NCI-H2107 treated with DMSO at 0.1 percent for 48 hours (cell line): ENCODE results near the gene TMEM141.
"Not testable (repeated sequence)": the region's sequence is repeated elsewhere in the genome, so short reads cannot be mapped to it uniquely, and the experiment has no call there.

Experiments
- DNase-seq: peaks from one replicate; lab custom pipeline; 2025; ENCODE audit not compliant: unreplicated experiment; lab: John Stamatoyannopoulos, UW

TMEM141 gene

DNA sequence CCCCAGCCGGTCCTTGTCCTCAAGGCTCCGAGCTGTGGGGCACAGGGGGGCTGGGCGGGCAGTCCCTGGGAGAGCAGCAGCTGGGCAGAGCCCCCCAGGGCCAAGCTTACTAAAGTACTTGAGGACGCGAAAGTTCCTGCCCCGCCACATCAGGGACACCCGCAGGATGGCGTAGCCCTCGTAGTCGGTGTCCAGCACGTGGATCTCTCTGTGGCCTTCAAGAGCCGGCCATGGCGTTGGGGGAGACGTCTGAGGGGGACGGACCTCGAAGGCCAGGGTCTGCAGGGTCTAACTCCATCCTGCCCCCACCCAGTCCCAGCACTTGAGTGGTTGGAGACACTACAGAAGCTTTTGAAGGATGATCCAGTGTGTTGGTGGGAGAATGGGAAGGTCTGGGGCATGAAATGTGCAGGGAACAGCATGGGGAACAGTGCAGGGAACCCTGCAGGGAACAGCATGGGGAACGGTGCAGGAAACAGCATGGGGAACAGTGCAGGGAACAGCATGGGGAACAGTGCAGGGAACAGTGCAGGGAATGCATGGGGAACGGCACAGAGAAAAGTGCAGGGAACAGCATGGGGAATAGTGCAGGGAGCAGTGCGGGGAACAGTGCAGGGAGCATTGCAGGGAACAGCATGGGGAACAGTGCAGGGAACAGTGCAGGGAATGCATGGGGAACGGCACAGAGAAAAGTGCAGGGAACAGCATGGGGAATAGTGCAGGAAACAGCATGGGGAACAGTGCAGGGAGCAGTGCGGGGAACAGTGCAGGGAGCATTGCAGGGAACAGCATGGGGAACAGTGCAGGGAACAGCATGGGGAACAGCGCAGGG is 35.6 kb upstream of the TMEM141 start:
- not testable (repeated sequence) for DNase-seq

DNA sequence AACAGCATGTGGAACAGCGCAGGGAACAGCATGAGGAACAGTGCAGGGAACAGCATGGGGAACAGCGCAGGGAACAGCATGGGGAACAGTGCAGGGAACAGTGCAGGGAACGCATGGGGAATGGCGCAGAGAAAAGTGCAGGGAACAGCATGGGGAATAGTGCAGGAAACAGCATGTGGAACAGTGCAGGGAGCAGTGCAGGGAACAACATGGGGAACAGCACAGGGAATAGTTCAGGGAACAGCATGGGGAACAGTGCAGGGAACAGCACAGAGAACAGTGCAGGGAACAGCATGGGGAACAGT is 35.1 kb upstream of the TMEM141 start:
- DNase-seq, result no peak

DNA sequence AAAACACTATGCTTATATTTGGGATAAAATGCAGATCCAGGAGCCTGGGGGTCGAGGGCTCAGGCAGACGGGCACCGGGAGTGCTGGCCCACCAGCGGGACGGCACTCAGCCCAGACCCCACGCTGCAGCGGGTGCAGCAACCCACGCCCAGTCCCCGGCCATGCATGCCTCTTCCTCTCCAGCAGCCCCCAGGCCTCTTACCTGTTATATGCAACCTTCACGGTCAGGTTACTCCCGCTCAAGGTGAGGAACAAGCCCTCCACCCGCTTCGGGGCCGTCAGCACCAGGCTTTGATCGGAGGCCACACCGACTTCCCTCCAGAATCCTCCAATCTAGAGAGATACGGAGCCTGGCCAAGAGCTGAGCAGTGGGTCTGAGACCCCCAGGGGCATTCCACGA is 34.3 kb upstream of the TMEM141 start:
- no peak for DNase-seq

DNA sequence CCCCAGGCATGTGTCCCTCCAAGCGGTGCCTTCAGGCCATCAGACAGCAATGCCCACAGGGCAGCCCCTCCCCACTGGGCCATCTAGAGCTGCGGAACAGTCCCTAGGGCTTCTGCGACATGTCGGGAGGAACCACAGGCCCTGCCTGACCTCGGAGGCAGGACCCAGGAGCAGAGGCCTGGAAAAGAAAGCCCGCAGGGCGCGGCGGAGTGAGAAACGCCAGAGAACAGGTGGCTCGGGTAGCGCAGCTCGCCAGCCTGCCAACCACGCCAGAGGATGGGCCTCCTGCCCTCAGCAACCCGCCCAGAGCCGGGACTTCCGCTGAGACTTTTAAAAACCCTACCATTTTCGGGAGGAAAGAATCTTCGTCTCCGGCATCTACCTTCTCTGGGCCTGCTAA is 33.8 kb upstream of the TMEM141 start:
- DNase-seq, result no peak

DNA sequence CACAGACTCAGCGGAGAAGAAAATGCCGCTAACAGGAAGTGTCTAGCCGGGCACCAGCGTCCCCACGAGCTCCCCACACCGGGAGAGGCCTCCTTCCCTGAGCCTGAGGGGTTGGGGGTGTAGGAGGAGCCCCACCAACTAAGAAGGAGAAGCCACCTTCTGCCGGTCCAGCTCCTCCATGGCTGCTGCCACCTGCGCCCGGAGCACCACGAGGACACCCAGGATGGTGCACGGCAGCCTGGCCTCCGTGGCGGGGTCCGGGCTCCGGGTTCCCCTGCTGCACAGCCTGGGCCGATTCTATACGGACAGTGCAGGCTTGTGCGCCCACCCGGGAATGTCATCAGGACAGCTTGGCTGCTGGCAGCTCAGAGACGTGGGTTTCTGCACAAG is 33.4 kb upstream of the TMEM141 start:
- no peak for DNase-seq

DNA sequence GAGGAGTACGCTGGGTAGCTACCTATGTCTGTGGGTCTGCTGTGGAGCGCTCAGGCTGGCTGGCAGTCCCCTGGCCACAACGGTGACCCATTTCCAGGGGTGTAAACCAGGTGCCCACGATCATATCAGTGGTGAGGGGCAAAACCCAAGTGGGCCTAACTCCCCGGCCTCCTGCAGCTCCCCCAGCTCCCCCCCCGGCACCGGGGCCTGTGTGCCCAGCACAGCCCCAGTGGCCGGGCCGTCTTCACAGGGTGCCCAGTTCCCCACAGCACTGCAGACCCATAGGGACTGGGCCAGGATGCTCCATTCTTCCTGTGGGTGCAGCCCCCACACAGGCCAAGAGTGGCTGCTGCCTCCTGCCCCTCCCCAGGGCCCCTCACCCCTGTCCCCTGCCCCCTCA is 32.1 kb upstream of the TMEM141 start:
- no peak for DNase-seq

DNA sequence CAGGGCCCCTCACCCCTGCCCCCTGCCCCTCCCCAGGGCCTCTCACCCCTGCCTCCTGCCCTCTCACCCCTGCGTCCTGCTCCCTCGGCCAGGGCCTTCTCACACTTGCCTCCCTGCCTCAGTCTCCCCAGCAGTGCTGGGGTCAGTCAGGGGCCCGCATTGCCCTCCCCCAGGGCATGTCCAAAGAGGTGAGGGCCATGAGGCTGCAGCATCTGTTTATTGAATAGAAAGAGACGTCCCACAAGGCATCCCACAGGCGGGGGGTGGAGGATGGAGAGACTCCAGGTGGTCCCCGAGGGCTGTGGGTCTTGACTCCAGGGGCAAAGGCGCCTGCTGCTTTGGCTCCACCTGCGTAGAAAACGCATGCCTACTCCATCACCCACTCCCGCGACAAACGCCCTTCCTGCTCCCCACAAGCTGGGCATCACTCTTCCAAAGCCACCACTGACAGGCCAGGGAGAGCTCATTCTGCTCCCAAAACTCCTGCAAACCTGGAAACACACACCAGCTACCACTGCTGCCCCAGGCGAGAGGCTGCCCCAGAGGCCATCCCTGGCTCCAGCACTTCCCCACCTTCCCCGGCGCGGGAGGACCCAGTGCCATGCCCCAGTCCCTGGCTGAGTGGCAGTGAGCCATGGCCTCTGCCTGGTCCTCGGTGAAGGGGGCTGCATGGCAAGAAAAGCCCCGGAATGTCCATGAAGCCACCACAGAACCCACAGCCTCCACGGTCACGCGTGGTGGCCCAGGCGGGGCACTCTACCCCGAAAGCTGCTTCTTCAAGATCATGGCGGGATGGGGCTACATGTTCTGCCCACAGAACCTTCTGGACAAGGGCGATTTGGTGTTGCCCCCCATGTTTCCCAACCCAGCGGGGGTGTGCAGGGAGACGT is 31.5 kb upstream of the TMEM141 start:
- DNase-seq, result no peak

DNA sequence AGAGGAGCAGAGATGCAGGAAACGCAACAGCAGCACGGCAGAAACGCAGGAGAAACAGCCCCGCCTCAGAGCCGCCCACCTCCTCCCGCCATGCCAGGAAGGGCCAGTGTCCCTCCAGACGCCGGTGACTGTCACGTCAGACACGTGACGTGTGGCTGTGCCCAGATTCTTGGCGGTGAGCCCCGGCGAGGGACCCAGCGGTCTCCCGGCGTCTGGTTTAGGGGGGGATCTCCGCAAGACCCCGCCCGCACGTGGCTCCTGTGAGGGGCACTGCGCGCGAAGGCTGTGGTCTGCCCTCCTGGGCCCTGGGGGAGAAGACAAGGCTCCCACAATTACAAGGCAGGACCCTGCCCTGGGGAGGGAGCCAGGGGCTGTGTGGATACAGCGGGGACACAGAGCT is 30.7 kb upstream of the TMEM141 start:
- DNase-seq, result no peak

DNA sequence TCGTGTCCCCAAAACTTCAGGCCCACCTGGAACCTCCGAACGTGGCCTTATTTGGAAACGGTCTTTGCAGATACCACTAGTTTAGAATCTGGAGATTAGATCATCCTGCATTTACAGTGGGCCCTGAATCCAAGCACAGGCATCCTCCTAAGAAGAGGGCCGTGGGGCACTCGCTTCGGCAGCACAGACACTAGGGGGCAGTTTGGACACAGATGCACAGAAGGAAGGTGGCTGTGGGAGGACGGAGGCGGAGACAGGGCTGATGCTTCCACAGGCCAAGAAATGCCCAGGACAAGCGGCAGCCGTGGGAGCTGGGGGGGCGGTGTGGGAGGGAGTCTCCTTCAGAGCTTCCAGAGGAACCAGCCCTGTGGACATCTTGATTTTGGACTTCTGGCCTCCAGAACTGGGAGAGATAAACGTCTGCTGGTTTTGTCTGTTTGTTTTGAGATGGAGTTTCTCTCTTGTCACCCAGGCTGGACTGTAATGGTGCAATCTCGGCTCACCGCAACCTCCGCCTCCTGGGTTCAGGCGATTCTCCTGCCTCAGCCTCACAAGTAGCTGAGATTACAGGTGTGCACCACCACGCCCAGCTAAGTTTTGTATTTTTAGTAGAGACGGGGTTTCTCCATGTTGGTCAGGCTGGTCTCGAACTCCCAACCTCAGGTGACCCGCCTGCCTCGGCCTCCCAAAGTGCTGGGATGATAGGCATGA is 30.2 kb upstream of the TMEM141 start:
- not testable (repeated sequence) for DNase-seq

DNA sequence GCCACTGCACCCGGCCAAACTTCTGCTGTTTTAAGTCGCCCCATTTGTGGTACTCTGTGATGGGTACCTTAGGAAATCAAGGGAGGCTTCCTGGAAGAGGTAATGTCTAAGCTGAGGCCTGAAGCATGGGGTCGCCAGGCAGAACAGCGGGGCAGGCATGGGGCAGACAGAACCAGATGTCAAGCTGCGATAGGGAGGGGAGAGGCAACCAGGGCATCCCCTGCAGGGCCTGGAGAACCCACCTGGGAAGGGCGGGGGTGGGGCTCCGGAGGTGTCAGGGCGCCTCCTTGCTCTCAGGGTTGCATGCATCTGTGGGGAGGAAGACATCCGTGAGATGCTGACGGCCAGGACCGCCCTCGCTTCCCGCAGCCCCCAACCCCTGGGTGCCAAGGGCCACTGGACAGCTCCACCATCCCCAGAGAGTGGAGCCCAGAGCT is 29.6 kb upstream of the TMEM141 start:
- DNase-seq, result no peak

DNA sequence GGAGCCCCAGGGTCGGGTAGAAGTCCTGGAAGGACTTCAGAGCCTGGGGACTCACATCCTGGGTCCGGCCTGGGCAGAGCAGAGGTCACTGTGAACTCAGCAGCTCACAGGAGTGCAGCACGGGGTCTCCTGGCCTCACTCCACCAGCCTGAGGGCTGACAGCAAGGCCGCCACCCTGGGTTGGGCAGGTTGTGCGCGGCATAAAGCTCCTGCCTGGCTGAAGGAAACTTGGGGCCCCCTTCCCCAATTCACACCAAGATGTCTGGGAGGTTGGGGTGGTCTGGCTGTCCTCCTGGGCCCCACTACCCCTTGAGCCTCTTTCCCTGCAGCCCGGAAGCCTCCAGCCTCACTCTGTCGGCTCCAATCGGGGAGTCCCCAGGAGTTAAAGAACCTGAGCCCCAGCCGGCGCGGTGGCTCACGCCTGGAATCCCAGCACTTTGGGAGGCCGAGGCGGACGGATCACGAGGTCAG is 28.9 kb upstream of the TMEM141 start:
- no peak for DNase-seq

DNA sequence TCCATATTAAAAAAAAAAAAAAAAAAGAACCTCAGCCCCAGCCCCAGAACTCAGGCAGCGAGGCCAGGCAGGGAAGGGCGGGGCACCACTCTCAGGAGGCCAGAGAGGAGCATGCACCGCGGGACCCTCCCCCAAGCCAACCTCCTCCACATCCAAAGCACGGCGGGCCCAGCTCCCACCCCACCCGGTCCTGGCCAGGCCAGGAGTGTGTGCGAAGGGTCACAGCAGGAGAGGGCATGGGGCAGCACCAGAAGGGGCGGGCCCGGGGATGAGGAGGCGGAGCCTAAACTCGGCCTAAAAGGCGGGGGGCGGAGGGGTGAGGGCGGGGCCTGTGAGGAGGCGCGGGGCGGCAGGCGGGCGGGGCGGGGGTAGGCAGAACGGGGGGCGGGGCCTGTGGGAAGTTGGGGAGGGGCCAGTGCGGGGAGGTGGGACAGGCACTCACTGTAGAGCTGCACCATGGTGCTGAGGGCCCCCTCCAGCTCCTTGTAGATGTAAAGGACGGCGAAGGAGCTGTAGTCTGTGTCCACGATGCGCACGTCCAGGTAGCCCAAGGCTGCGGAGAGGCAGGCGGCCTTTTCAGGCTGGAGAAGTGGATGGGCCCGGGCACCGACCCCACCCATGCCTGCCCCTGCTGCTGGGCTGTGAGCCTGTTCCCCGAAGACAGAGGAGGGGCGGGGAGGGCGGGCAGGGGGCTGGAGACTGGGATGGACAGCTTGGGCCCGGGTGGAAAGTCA is 28.1 kb upstream of the TMEM141 start:
- DNase-seq, result no peak

DNA sequence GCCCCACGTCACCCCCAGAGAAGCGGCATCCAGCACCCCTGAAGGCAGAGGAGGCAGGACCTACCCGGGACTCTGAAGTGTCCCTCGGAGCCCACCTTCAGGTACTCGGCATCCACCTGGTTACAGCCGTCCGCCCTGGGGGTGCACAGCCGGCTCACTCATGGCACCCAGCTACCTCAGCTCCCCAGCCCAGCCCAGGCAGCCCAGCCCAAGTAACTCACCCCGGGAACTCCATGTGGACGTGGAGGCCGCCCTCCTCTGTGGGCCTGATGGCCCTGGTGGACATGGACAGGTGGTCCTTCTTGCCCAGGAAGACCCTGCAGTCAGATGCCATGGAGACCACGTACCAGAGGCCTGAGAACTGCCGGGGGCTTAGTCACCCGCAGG is 27.5 kb upstream of the TMEM141 start:
- DNase-seq, result no peak

DNA sequence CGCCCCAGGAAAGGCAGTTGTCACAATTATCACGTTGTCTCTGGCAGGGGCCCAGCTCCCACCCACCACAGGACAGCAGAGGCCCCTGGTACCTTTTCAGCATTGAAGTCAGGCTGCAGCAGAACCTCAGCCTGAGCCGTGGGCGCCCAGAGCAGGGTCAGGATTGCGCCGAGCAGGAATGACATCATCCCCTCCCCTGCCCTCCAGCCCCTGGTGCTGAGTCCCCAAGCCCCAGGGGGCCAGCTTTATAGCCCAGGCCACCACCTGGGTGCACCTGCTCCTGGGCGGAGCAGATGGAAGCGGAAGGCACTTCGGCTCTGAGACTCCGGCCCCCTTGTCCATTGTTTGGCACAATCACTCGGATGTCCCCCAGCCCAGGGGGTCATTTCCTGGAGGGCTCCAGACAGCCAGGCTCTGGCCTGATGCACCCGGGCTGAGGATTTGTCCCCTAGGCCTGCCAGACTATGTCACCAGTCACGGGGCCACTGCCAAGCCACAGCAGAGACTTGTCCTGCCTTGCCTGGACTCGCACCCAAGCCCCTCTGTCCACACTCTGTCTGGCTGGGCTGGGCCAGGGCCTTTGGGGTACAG is 26.7 kb upstream of the TMEM141 start, which contains the start of gene LCN15:
LCN15 (minus strand) TSS at position 218 of the 591 bp plus-strand sequence; CDS start at position 188, 30 bp downstream.
- DNase-seq, result peak; percentile 51

DNA sequence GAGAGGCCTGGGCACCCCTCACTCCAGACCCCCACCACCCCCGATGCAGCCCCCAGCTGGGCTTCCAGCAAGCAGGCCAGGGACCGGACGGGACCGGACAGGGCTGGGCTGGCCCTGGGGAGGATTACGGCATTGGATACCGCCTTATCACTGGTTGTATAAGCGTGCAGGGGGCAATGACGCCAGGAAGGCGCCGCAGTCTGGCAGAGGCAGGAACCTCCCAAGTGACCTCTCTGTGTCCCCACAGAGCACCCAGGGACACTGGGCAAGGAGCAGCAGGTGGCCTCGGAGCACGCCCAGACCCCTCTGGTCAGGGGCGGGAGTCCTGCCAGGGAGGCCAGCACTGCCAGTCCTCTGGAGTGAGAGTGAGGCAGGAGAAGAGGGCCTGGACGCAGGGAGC is 26.1 kb upstream of the TMEM141 start:
- DNase-seq, result no peak

DNA sequence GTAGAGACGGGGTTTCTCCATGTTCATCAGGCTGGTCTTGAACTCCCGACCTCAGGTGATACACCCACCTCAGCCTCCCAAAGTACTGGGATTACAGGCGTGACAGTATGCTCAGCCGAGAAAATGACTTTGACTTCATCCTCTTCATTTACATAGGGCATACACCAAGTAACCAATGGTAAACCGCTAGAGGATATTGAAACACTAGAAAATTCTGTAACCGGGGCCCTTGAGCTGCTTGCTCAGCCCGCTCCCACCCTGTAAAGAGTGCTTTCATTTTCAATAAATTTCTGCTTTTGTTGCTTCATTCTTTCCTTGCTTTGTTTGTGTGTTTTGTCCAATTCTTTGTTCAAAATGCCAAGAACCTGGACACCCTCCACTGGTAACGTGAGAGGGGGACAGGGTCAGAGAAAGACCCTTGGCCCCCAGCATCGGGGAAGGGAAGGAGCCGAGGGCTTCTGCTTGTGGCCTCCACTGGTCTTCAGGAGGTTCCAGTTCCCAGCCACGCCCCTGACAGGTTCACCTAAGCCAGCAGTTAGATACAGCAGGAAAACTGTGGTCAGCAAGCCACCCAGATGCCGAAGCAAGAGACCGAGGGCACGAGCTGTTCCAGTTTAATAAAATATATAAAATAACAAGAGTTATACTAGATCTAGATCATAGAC is 25.3 kb upstream of the TMEM141 start:
- not testable (repeated sequence) for DNase-seq

DNA sequence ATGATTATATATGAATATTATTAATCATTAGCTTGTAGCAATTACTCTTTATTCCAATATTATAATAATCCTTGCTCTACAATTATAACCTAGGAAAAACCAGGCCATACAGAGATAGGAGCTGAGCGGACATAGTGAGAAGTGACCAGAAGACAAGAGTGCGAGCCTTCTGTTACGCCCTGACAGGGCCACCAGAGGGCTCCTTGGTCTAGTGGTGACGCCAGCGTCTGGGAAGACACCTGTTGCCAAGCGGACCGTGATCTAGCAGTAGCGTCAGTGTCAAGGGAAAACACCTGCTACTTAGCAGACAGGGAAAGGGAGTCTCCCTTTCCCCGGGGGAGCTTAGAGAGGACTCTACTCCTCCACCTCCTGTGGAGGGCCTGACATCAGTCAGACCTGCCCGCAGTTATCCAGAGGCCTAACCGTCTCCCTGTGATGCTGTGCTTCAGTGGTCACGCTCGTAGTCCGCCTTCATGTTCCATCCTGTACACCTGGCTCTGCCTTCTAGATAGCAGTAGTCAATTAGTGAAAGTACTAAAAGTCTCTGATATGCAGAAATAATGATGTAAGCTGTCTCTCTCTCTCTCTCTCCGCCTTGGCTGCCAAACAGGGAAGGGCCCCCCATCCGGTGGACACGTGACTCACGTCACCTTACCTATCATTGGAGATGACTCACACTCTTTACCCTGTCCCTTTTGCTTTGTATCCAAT is 24.6 kb upstream of the TMEM141 start:
- not testable (repeated sequence) for DNase-seq

DNA sequence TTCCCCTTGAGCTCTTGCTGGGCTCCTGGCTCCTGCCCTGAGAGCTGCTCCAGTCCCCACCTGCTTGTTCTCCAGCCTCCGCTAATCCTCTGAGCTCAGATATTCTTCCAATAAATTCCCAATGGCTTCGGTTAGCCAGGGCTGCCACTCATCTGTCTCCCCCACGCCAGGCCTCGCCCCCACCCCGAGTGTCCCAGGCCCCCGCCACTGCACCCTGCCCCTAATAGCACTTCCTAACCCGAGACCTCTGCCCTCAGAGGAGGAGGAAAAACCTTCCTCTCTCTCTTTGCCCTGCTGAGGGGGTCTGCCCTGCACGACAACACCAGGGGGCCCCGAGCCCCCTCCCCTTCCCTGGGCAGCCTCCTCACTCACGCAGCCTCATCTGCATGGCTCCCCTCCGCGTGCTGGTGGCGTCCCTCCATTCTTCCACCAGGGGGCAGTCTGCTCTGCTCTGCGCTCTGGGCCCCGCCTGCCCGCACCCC is 21.4 kb upstream of the TMEM141 start:
- DNase-seq, result peak; percentile 46

DNA sequence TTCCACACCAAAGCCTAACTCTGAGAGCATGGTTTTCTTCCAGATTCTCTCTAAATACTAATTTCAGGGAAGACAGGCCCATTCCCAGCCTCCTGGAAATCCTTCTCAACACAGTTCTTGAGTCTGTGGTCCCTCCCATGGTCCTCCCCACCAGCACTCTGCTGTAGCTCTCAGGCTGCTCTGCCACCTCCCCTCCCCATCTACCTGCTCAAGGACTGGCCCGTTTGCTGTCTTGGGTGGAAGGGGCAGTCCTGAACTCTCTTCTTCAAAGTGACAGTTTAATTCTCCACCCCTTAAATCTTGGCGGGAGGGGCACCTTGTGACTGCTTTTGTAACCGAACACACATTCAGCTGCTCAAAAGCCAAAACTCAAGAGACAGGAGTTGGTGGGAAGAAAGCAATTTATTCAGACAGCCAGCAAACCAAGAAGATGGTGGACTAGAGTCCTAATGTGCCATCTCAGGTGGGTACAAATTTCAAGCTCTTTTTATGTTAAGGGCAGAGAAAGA is 19.2 kb upstream of the TMEM141 start:
- DNase-seq, result no peak
